IPS-NIHi11 (cell line): Measurements from ENCODE around the gene NPRL2.

ENCODE experiments used
- DNase-seq: peaks from one replicate; pipeline ENCODE4 v3.0.0; 2012; ENCODE audit warnings: mixed read lengths, low spot score

Gene NPRL2

GRCh38 chr3:50350213-50350526 is 405 bp downstream of the NPRL2 start:
- DNase-seq: no peak

GRCh38 chr3:50347187-50347813 is 3.3 kb downstream of the NPRL2 start:
- peak; percentile 55 for DNase-seq

GRCh38 chr3:50345586-50346234 is 4.9 kb downstream of the NPRL2 start, which contains the start of gene ZMYND10:
ZMYND10 (minus strand) TSS chr3:50345732; CDS start chr3:50345579, 153 bp downstream.
- DNase-seq: peak; percentile 92

GRCh38 chr3:50345008-50345407 is 5.6 kb downstream of the NPRL2 start:
- DNase-seq: no peak

GRCh38 chr3:50342813-50343633 is 7.6 kb downstream of the NPRL2 start:
- DNase-seq: no peak

- no peak for DNase-seq
These were observed 8.5 kb downstream of the NPRL2 start for GRCh38 chr3:50341996-50342650.

- DNase-seq: no peak
These were observed 9.0 kb downstream of the NPRL2 start for GRCh38 chr3:50341537-50341936.

GRCh38 chr3:50340448-50341329 is 9.9 kb downstream of the NPRL2 start, which contains the start of gene RASSF1:
RASSF1 (minus strand) TSS chr3:50340836; CDS start chr3:50340805, 31 bp downstream.
- DNase-seq: no peak

- DNase-seq: no peak
These were observed 10.5 kb downstream of the NPRL2 start for GRCh38 chr3:50340147-50340447.

- DNase-seq: no peak
These were observed 11.0 kb downstream of the NPRL2 start for GRCh38 chr3:50339485-50340146.

- DNase-seq: no peak
These were observed 11.6 kb downstream of the NPRL2 start for GRCh38 chr3:50338965-50339364.

- peak; percentile 98 for DNase-seq
These were observed 13.3 kb downstream of the NPRL2 start for GRCh38 chr3:50337175-50337861.

- peak; percentile 84 for DNase-seq
These were observed 14.0 kb downstream of the NPRL2 start for GRCh38 chr3:50336452-50337174.

GRCh38 chr3:50334339-50335075 is 16.1 kb downstream of the NPRL2 start:
- no peak for DNase-seq

- no peak for DNase-seq
These were observed 16.7 kb downstream of the NPRL2 start for GRCh38 chr3:50333744-50334328.

- no peak for DNase-seq
These were observed 19.1 kb downstream of the NPRL2 start for GRCh38 chr3:50331364-50331907.

GRCh38 chr3:50330330-50330729 is 20.2 kb downstream of the NPRL2 start:
- DNase-seq: no peak

GRCh38 chr3:50327943-50328691 is 22.5 kb downstream of the NPRL2 start, which contains the start of gene TUSC2:
TUSC2 (minus strand) TSS chr3:50328223; CDS start chr3:50328099, 124 bp downstream.
- DNase-seq: peak; percentile 95
